ENCODE measurements around the gene EFCAB12. TPM values are rescaled to one million over a fixed set of nuclear protein-coding genes. Genes with fewer than 3 reads are reported as not detected.

Gene EFCAB12
- polyA plus RNA-seq, 3 donors: 3.6 to 7.2 (median 3.7) TPM

DNA sequence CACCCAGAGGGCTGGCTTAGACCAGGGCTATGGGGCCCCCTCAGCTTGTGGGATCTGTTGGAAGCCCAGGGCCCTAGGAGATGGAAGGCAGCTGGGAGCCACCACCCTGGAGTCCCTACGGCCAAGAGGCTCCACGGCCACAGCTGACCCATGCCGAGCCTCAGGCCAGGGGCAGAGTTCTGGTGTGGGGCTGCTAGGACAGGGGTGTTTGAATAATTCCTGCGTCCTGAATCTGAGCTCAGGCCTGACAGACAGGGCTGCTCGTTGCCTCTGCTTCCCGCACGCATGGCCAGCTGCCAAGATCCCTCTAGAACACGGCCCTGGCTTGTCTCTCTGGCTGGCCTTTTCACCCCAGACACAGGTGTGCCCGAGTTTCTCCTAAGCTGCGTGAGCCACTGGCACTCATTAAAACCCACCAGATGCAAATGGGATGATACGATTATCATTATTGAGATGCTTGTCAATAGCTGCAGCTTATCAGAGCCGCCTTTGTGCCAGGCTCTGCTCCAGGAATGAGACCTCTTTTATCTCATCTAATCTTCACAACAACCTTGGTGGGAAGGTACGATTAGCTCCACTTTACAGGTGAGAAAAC lies 70.2 kb downstream of the EFCAB12 start:
- no peak for DNase-seq (ENCODE audit: extremely low read depth in 1 of 11, low read depth in 9 of 11, low spot score in 4 of 11)

- DNase-seq (ENCODE audit: extremely low read depth in 1 of 11, low read depth in 9 of 11, low spot score in 4 of 11): no peak
Measured at GRCh38 chr3:129357616-129358015, 70.8 kb downstream of the EFCAB12 start.

DNA sequence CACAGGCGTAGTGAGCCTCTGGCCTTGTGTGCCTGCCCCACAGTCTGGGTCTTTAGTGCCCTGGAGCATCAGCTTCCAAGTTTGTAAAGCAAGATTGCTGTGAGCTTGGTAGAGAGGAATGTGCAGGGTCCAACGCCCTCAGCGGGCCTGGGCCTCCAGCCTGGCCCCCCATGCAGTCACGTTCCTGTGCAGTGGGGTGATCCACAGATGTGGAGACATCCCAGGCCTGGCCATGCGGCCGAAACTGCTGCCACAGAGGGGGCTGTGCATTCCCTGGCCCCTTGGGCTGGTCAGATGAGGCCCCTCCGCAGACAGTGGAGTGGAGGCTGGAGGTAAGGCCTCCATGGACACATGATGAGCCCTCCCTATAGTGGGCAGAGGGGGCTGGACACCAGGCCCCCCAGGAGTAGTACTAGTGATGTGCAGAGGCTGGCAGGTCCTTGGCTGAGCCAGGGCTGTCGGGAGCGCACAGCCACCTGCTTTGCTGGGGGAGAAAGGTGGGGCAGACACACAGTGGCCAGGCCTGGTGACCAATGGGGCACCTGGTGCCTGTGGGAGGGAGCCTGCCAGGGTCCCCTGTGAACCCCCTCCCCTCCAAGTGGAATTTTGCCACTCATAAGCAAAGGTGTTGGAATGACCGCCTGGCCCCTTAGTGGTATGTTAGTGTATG lies 71.5 kb downstream of the EFCAB12 start:
- DNase-seq (ENCODE audit: extremely low read depth in 1 of 11, low read depth in 9 of 11, low spot score in 4 of 11): no peak

DNA sequence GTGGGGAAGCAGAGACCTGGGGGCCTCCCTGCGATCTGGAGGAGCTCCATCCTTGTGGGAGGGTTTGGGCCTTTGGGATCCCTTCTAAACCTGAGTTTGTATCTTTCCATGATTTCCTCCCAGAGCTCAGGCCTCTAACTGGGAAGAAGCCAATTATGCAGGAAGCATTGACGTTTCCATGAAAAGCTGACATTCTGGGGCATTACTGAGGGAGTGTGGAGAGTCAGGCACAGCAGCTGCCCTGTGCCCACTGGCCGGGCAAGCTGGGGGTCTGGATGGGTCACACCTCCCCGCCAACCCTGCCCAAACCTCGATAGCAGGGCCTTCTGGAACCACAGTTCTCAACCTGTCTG lies 74.9 kb downstream of the EFCAB12 start:
- no peak for DNase-seq (ENCODE audit: extremely low read depth in 1 of 11, low read depth in 9 of 11, low spot score in 4 of 11)

- no peak for DNase-seq (ENCODE audit: extremely low read depth in 1 of 11, low read depth in 9 of 11, low spot score in 4 of 11)
Measured at GRCh38 chr3:129352650-129353588, 75.5 kb downstream of the EFCAB12 start.

GRCh38 chr3:129352045-129352444 lies 76.4 kb downstream of the EFCAB12 start:
- DNase-seq (ENCODE audit: extremely low read depth in 1 of 11, low read depth in 9 of 11, low spot score in 4 of 11): no peak

Other genes with a start within 250 kb of the EFCAB12 start
- gene CNBP, start 244.7 kb downstream of the EFCAB12 start, polyA plus RNA-seq (ENCODE audit: insufficient read length in 3 of 3): 100 to 1,000 TPM; 362 to 446 (median 401) TPM
- 100 to 1,000 TPM; 161 to 170 (median 167) TPM for gene COPG1, start 179.0 kb downstream of the EFCAB12 start, polyA plus RNA-seq (ENCODE audit: insufficient read length in 3 of 3)
- gene HMCES, start 149.8 kb downstream of the EFCAB12 start, polyA plus RNA-seq (ENCODE audit: insufficient read length in 3 of 3): 10 to 100 TPM; 47.0 to 56.5 (median 55.9) TPM
- 10 to 100 TPM; 43.2 to 53.3 (median 49.5) TPM for gene MBD4, start 11.3 kb upstream of the EFCAB12 start, polyA plus RNA-seq (ENCODE audit: insufficient read length in 3 of 3)
- gene IFT122, start 11.6 kb upstream of the EFCAB12 start, polyA plus RNA-seq (ENCODE audit: insufficient read length in 3 of 3): 10 to 100 TPM; 51.3 to 63.6 (median 62.5) TPM
- gene RHO, start 100.0 kb upstream of the EFCAB12 start, polyA plus RNA-seq (ENCODE audit: insufficient read length in 3 of 3): under 1 TPM; 0.04 to 0.09 (median 0.08) TPM
- gene H1-8, start 114.5 kb upstream of the EFCAB12 start, polyA plus RNA-seq (ENCODE audit: insufficient read length in 3 of 3): not detected
- gene PLXND1, start 178.0 kb upstream of the EFCAB12 start, polyA plus RNA-seq (ENCODE audit: insufficient read length in 3 of 3): 100 to 1,000 TPM; 124 to 153 (median 144) TPM

Measured in renal cortex interstitium (tissue), 11 donors.